Measurements from ENCODE around the gene C16orf86.

- TF ChIP-seq CTCF (IDR thresholded peaks at IDR 0.05; ENCODE audit: insufficient read depth, low read length, poor library complexity, severe bottlenecking), result no peak
- no peak for TF ChIP-seq EZH2phosphoT487 (conservative IDR thresholded peaks at IDR 0.05; ENCODE audit: low read length)
Measured at GRCh38 chr16:67694611-67695010, 28.0 kb downstream of the C16orf86 start.
